Measurements from ENCODE around the gene MFAP3L.
"Not testable (repeated sequence)": the region's sequence is repeated elsewhere in the genome, so short reads cannot be mapped to it uniquely, and the experiment has no call there.

The MFAP3L gene

GRCh38 chr4:170026253-170027021 is at the start of gene MFAP3L:
TSS of gene MFAP3L (minus strand) at chr4:170026395. CDS start at chr4:170005877, 20,518 bp downstream.
- DNase-seq (ENCODE audit: low read depth), result peak; percentile 80

GRCh38 chr4:170071196-170071595 is 45.0 kb upstream of the MFAP3L start:
- DNase-seq (ENCODE audit: low read depth), result no peak

- DNase-seq (ENCODE audit: low read depth), result no peak
Measured at GRCh38 chr4:170068438-170069128, 42.4 kb upstream of the MFAP3L start.

- DNase-seq (ENCODE audit: low read depth), result no peak
Measured at GRCh38 chr4:170059421-170059820, 33.2 kb upstream of the MFAP3L start.

GRCh38 chr4:170058826-170059225 is 32.6 kb upstream of the MFAP3L start:
- DNase-seq (ENCODE audit: low read depth), result no peak

GRCh38 chr4:170057866-170058265 is 31.7 kb upstream of the MFAP3L start:
- DNase-seq (ENCODE audit: low read depth), result no peak

- DNase-seq (ENCODE audit: low read depth), result no peak
Measured at GRCh38 chr4:170052919-170053318, 26.7 kb upstream of the MFAP3L start.

- no peak for DNase-seq (ENCODE audit: low read depth)
Measured at GRCh38 chr4:170051402-170051801, 25.2 kb upstream of the MFAP3L start.

GRCh38 chr4:170049766-170050165 is 23.6 kb upstream of the MFAP3L start:
- DNase-seq (ENCODE audit: low read depth), result no peak

GRCh38 chr4:170047771-170048354 is 21.7 kb upstream of the MFAP3L start:
- peak; percentile 20 for DNase-seq (ENCODE audit: low read depth)

GRCh38 chr4:170046156-170046555 is 20.0 kb upstream of the MFAP3L start:
- DNase-seq (ENCODE audit: low read depth), result not testable (repeated sequence)

- no peak for DNase-seq (ENCODE audit: low read depth)
Measured at GRCh38 chr4:170040031-170040680, 14.0 kb upstream of the MFAP3L start.

- DNase-seq (ENCODE audit: low read depth), result no peak
Measured at GRCh38 chr4:170038769-170039168, 12.6 kb upstream of the MFAP3L start.

GRCh38 chr4:170038232-170038631 is 12.0 kb upstream of the MFAP3L start:
- no peak for DNase-seq (ENCODE audit: low read depth)

- DNase-seq (ENCODE audit: low read depth), result no peak
Measured at GRCh38 chr4:170037481-170037880, 11.3 kb upstream of the MFAP3L start.

- DNase-seq (ENCODE audit: low read depth), result no peak
Measured at GRCh38 chr4:170035845-170036244, 9.7 kb upstream of the MFAP3L start.

GRCh38 chr4:170035231-170035630 is 9.0 kb upstream of the MFAP3L start:
- DNase-seq (ENCODE audit: low read depth), result no peak

GRCh38 chr4:170033999-170034398 is 7.8 kb upstream of the MFAP3L start:
- DNase-seq (ENCODE audit: low read depth), result no peak

GRCh38 chr4:170030121-170030520 is 3.9 kb upstream of the MFAP3L start:
- DNase-seq (ENCODE audit: low read depth), result no peak

GRCh38 chr4:170027181-170027829 is 1.1 kb upstream of the MFAP3L start:
- peak; percentile 82 for DNase-seq (ENCODE audit: low read depth)

- peak; percentile 6 for DNase-seq (ENCODE audit: low read depth)
Measured at GRCh38 chr4:170025523-170026252, 507 bp downstream of the MFAP3L start.
